Astrocyte (in vitro differentiated cells and primary cell): ENCODE measurements around the gene NDUFA6. TPM values are rescaled to one million over a fixed set of nuclear protein-coding genes. Genes with fewer than 3 reads are reported as not detected.
"Not testable (repeated sequence)": the region's sequence is repeated elsewhere in the genome, so short reads cannot be mapped to it uniquely, and the experiment has no call there.

Experiments used
- DNase-seq: peaks from one replicate; pipeline ENCODE4 v3.0.0-alpha.2; 2010; ENCODE audit warnings: low read depth
- FAIRE-seq: peaks from 2 replicates; lab custom pipeline; 2011; peaks lifted over from hg19 to GRCh38; lab: Jason Lieb, UNC
- H2AFZ ChIP-seq: 2 replicates; pipeline ENCODE4 v1.6.0; 2012; ENCODE audit warnings: low read depth, low read length, inconsistent platforms
- H3K27ac ChIP-seq: 2 replicates; pipeline ENCODE4 v1.5.1; 2011; ENCODE audit warnings: low read depth, low read length, inconsistent platforms
- H3K27me3 ChIP-seq: 2 replicates; pipeline ENCODE4 v1.6.0; 2011; ENCODE audit warnings: low read length, inconsistent platforms; ENCODE audit not compliant: insufficient read depth
- H3K36me3 ChIP-seq: 2 replicates; pipeline ENCODE4 v1.5.1; 2011; ENCODE audit warnings: low read length, inconsistent platforms; ENCODE audit not compliant: insufficient read depth
- H3K4me1 ChIP-seq: 2 replicates; pipeline ENCODE4 v1.5.1; 2011; ENCODE audit warnings: low read length, inconsistent platforms; ENCODE audit not compliant: insufficient read depth
- H3K4me2 ChIP-seq: 2 replicates; pipeline ENCODE4 v1.6.0; 2012; ENCODE audit warnings: low read length, inconsistent platforms
- H3K4me3 ChIP-seq: 2 replicates; pipeline ENCODE4 v1.5.1; 2011; ENCODE audit warnings: low read depth, mild to moderate bottlenecking, low read length, inconsistent platforms; ENCODE audit not compliant: insufficient read depth
- H3K79me2 ChIP-seq: 2 replicates; pipeline ENCODE4 v1.6.0; 2012; ENCODE audit warnings: mild to moderate bottlenecking, low read length, inconsistent platforms; ENCODE audit not compliant: insufficient read depth
- H3K9ac ChIP-seq: 2 replicates; pipeline ENCODE4 v1.6.0; 2012; ENCODE audit warnings: mild to moderate bottlenecking, low read length, inconsistent platforms
- H3K9me3 ChIP-seq: 2 replicates; pipeline ENCODE4 v1.5.1; 2012; ENCODE audit warnings: low read depth, mild to moderate bottlenecking, low read length, inconsistent platforms; ENCODE audit not compliant: insufficient read depth
- H4K20me1 ChIP-seq: 2 replicates; pipeline ENCODE4 v1.6.0; 2012; ENCODE audit warnings: low read length, inconsistent platforms; ENCODE audit not compliant: insufficient read depth
- H3K27ac Mint-ChIP-seq: one replicate; pipeline ENCODE4 v1.8.0; 2021; ENCODE audit warnings: mild to moderate bottlenecking, mixed read lengths; ENCODE audit not compliant: unreplicated experiment
- H3K27me3 Mint-ChIP-seq: one replicate; pipeline ENCODE4 v1.8.0; 2021; ENCODE audit warnings: low read depth, mixed read lengths; ENCODE audit not compliant: unreplicated experiment
- H3K36me3 Mint-ChIP-seq: one replicate; pipeline ENCODE4 v1.8.0; 2021; ENCODE audit warnings: low read depth, mixed read lengths; ENCODE audit not compliant: unreplicated experiment
- H3K4me1 Mint-ChIP-seq: one replicate; pipeline ENCODE4 v1.8.0; 2021; ENCODE audit warnings: low read depth, mixed read lengths; ENCODE audit not compliant: unreplicated experiment
- H3K4me3 Mint-ChIP-seq: one replicate; pipeline ENCODE4 v1.8.0; 2021; ENCODE audit warnings: mild to moderate bottlenecking, moderate library complexity, mixed read lengths; ENCODE audit not compliant: unreplicated experiment
- H3K9me3 Mint-ChIP-seq: one replicate; pipeline ENCODE4 v1.8.0; 2021; ENCODE audit warnings: mild to moderate bottlenecking, mixed read lengths; ENCODE audit not compliant: unreplicated experiment
- EZH2 ChIP-seq: IDR thresholded peaks from 2 replicates; pipeline ENCODE4 v1.6.1; 2012; ENCODE audit warnings: mild to moderate bottlenecking, low read length, inconsistent platforms; ENCODE audit not compliant: insufficient read depth
- total RNA-seq: library from RNA; stranded (reverse); gene quantifications from 2 replicates; pipeline ENCODE4 v1.2.1, GENCODE V29; 2021
- TF ChIP-seq, protein P1 (sequence below): IDR thresholded peaks from 2 replicates; pipeline ENCODE4 v1.5.1; 2011; ENCODE audit warnings: low read depth, mild to moderate bottlenecking, inconsistent platforms, low read length, moderate library complexity; ENCODE audit not compliant: insufficient read depth

Gene NDUFA6
- total RNA-seq, 1 donor from 2014 or later, result 58.6 TPM

DNA sequence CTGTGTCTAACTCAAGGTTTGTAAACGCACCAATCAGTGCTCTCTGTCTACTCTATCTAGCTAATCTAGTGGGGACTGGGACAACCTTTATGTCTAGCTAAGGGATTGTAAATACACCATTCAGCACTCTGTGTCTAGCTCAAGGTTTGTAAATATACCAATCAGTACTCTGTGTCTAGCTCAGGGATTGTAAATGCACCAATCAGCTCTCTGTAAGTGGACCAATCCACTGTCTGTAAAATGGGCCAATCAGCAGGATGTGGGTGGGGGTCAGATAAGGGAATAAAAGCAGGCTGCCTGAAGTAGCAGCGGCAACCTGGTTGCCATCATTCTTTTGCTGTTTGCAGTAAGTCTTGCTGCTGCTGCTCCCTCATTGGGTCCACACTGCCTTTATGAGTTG is 48.4 kb upstream of the NDUFA6 start:
- FAIRE-seq, result no peak
- TF ChIP-seq, protein P1, sequence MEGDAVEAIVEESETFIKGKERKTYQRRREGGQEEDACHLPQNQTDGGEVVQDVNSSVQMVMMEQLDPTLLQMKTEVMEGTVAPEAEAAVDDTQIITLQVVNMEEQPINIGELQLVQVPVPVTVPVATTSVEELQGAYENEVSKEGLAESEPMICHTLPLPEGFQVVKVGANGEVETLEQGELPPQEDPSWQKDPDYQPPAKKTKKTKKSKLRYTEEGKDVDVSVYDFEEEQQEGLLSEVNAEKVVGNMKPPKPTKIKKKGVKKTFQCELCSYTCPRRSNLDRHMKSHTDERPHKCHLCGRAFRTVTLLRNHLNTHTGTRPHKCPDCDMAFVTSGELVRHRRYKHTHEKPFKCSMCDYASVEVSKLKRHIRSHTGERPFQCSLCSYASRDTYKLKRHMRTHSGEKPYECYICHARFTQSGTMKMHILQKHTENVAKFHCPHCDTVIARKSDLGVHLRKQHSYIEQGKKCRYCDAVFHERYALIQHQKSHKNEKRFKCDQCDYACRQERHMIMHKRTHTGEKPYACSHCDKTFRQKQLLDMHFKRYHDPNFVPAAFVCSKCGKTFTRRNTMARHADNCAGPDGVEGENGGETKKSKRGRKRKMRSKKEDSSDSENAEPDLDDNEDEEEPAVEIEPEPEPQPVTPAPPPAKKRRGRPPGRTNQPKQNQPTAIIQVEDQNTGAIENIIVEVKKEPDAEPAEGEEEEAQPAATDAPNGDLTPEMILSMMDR, result no peak
- TF ChIP-seq EZH2, result no peak
- Histone ChIP-seq H3K4me3 (no peak overlapping the region), H3K27ac (no peak overlapping the region), H3K9ac (no peak overlapping the region), H3K4me1 (no peaks in the 10 kb centered on the region), H3K4me2 (no peak overlapping the region), H3K27me3 (no peaks in the 10 kb centered on the region), H3K9me3 (no peaks in the 10 kb centered on the region), H4K20me1 (no peaks in the 10 kb centered on the region), H3K79me2 (no peaks in the 10 kb centered on the region), H2AFZ (no peak overlapping the region), H3K36me3 (no peaks in the 10 kb centered on the region)
- Mint-ChIP-seq H3K36me3 (peaks cover 9% of the 10 kb centered on the region), H3K4me3 (no peak overlapping the region), H3K9me3 (peaks cover 2% of the 10 kb centered on the region), H3K27me3 (no peaks in the 10 kb centered on the region), H3K4me1 (no peaks in the 10 kb centered on the region), H3K27ac (no peak overlapping the region)
- DNase-seq, result no peak

DNA sequence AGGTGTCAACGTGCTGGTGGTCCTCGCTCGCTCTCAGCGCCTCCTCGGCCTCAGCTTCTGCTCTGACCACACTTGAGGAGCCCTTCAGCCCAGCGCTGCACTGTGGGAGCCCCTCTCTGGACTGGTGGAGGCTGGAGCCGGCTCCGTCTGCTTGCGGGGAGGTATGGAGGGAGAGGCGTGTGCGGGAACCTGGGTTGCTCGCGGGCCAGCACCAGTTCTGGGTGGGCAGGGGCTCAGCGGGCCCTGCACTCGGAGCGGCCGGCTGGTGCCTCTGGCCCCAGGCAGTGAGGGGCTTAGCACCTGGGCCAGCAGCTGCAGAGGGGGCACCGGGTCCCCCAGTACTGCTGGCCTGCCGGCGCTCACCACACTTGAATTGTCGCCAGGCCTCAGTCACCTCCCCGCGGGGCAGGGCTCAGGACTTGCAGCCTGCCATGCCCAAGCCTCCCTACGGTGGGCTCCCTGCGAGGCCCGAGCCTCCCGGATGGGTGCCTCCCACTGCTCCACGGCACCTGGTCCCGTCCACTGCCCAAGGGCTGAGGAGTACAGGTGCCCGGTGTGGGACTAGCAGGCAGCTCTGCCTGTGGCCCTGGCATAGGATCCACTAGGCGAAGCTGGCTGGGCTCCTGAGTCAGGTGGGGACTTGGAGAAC is 47.7 kb upstream of the NDUFA6 start:
- DNase-seq (no peak), FAIRE-seq (no peak)
- H3K79me2 ChIP-seq, result no peaks in the 10 kb centered on the region
- no peaks in the 10 kb centered on the region for H3K9me3 ChIP-seq
- H4K20me1 ChIP-seq, result no peaks in the 10 kb centered on the region
- no peak overlapping the region for H3K27ac ChIP-seq
- H3K9ac ChIP-seq, result no peak overlapping the region
- no peaks in the 10 kb centered on the region for H3K4me1 ChIP-seq
- Mint-ChIP-seq H3K4me1 (no peaks in the 10 kb centered on the region), H3K27me3 (no peaks in the 10 kb centered on the region), H3K4me3 (no peak overlapping the region), H3K27ac (no peak overlapping the region), H3K9me3 (peaks cover 2% of the 10 kb centered on the region), H3K36me3 (peaks cover 8% of the 10 kb centered on the region)
- no peak overlapping the region for H3K4me3 ChIP-seq
- TF ChIP-seq EZH2, result no peak
- TF ChIP-seq, protein P1, result no peak
- no peaks in the 10 kb centered on the region for H3K36me3 ChIP-seq
- H3K27me3 ChIP-seq, result no peaks in the 10 kb centered on the region
- H2AFZ ChIP-seq, result no peak overlapping the region
- no peak overlapping the region for H3K4me2 ChIP-seq

- not testable (repeated sequence) for FAIRE-seq, H3K27me3 Mint-ChIP-seq
Observed at GRCh38 chr22:42135688-42136087, 45.1 kb upstream of the NDUFA6 start.

More at GRCh38 chr22:42135688-42136087, 45.1 kb upstream of the NDUFA6 start:
- H3K9me3 ChIP-seq, H2AFZ ChIP-seq, DNase-seq, H3K36me3 Mint-ChIP-seq, H3K79me2 ChIP-seq, H3K9me3 Mint-ChIP-seq, H3K4me3 Mint-ChIP-seq, H3K27me3 ChIP-seq, H3K4me1 ChIP-seq, H3K9ac ChIP-seq, H3K4me3 ChIP-seq, H3K4me1 Mint-ChIP-seq, H3K27ac ChIP-seq, H4K20me1 ChIP-seq, H3K4me2 ChIP-seq, H3K27ac Mint-ChIP-seq, H3K36me3 ChIP-seq: not testable (repeated sequence)
